ENCODE results near the gene C1orf198. TPM values are rescaled to one million over a fixed set of nuclear protein-coding genes. Genes with fewer than 3 reads are reported as not detected.
A peak's percentile ranks its signal among the peaks of the same experiment; 100 is the strongest.

C1orf198 gene
- polyA plus RNA-seq, 1 of the 3 experiments (the other 2 are of a cell fraction) = 12.3 TPM

GRCh38 chr1:230826166-230826875 lies 42.0 kb downstream of the C1orf198 start:
- no peaks in the 10 kb centered on the region for H4K20me1 ChIP-seq (ENCODE audit: insufficient read depth)
- H3K79me2 ChIP-seq (ENCODE audit: insufficient read depth) = no peaks in the 10 kb centered on the region
- H3K4me1 ChIP-seq (ENCODE audit: control insufficient read depth in 1 of 2, insufficient read depth in 2 of 2, low read depth in 1 of 2, low read length in 1 of 2) = peaks cover 11 to 42% of the 10 kb centered on the region in 2 experiments; a peak in 3 of 4 replicates
- H3K36me3 ChIP-seq (replicated peaks in 1 of 2; ENCODE audit: control insufficient read depth in 1 of 2, insufficient read depth in 2 of 2, low read length in 1 of 2) = no peaks in the 10 kb centered on the region
- peaks cover 15% of the 10 kb centered on the region for H3F3A ChIP-seq (replicated peaks; ENCODE audit: insufficient read depth)
- H2AFZ ChIP-seq (ENCODE audit: low read depth) = no peak overlapping the region
- H3K27me3 ChIP-seq (ENCODE audit: insufficient read depth) = no peaks in the 10 kb centered on the region
- H3K4me2 ChIP-seq = no peak overlapping the region
- no peak overlapping the region for H3K9ac ChIP-seq
- no peaks in the 10 kb centered on the region for H3K9me3 ChIP-seq
- no peak overlapping the region for H3K4me3 ChIP-seq (ENCODE audit: low read depth in 2 of 2, low read length in 1 of 2)
- no peaks in the 10 kb centered on the region for H3K9me2 ChIP-seq
- 91% methylated on average over 9 of the region's 9 CpGs for WGBS (ENCODE audit: low lambda C conversion rate)
- H3K27ac ChIP-seq (ENCODE audit: low read depth in 2 of 2, low read length in 1 of 2) = no peak overlapping the region
- DNase-seq = no peak
- ChIA-PET CTCF (interaction anchor here (0.6 to 1.0 kb wide), 2 partner anchors 23 to 91 kb away, joined by 3 read pairs; no protein-coding TSS in a partner anchor), POLR2A (no interaction called here)
- TF ChIP-seq EP300 (IDR thresholded peaks at IDR 0.05; ENCODE audit: borderline replicate concordance in 1 of 2, low read depth in 1 of 2, low read length in 1 of 2) = no peak
- TF ChIP-seq, protein P1, sequence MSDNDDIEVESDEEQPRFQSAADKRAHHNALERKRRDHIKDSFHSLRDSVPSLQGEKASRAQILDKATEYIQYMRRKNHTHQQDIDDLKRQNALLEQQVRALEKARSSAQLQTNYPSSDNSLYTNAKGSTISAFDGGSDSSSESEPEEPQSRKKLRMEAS (IDR thresholded peaks at IDR 0.05; ENCODE audit: low read depth) = no peak
- no peak for TF ChIP-seq MEF2A (IDR thresholded peaks at IDR 0.05; ENCODE audit: borderline replicate concordance, low read depth)
- TF ChIP-seq ELF1 (IDR thresholded peaks at IDR 0.05) = no peak
- no peak for TF ChIP-seq MXI1 (IDR thresholded peaks at IDR 0.05; ENCODE audit: low read depth, low read length)
- TF ChIP-seq YY1 (IDR thresholded peaks at IDR 0.05; ENCODE audit: low read depth) = no peak
- no peak for TF ChIP-seq TEAD4 (IDR thresholded peaks at IDR 0.05; ENCODE audit: borderline replicate concordance, insufficient read depth)
- no peak for TF ChIP-seq TCF12 (IDR thresholded peaks at IDR 0.05)
- no peak for TF ChIP-seq TAF1 (IDR thresholded peaks at IDR 0.05; ENCODE audit: borderline replicate concordance, low read depth, low read length)
- TF ChIP-seq CHD2 (IDR thresholded peaks at IDR 0.05; ENCODE audit: low read length, partially characterized antibody) = no peak
- TF ChIP-seq NFIC (IDR thresholded peaks at IDR 0.05; ENCODE audit: borderline replicate concordance) = no peak
- TF ChIP-seq USF2 (IDR thresholded peaks at IDR 0.05; ENCODE audit: borderline replicate concordance, low read depth, low read length) = no peak
- no peak for TF ChIP-seq FOXJ3 (CRISPR knock-in tag; IDR thresholded peaks at IDR 0.05)
- TF ChIP-seq FOSL2 (IDR thresholded peaks at IDR 0.05; ENCODE audit: borderline replicate concordance, low read depth) = no peak

DNA sequence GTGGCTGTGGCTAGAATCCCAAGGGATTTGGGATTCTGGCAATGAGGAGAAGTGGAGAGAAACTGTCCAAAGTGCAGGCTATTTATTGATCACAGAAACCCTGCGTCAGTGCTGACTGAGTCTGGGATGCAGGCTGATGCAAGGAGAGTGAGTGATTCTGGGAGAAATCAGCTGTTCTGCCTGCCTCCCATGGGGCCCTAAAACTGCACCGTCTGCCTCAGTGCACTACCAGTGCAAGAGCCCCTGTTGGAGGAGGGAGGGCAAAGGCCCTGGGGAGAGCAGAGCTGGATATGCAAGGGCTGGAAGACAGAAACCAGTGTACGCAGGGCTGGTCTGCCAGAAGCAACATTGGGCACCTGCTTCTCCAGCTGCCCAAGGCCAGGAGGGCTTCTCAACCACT lies 42.6 kb downstream of the C1orf198 start:
- peak overlapping the region; percentile 64 to 80; a peak in 3 of 4 replicates for H3K27ac ChIP-seq (ENCODE audit: low read depth in 2 of 2, low read length in 1 of 2)
- H3K36me3 ChIP-seq (replicated peaks in 1 of 2; ENCODE audit: control insufficient read depth in 1 of 2, insufficient read depth in 2 of 2, low read length in 1 of 2) = no peaks in the 10 kb centered on the region
- no peaks in the 10 kb centered on the region for H3K27me3 ChIP-seq (ENCODE audit: insufficient read depth)
- ChIA-PET POLR2A (no interaction called here), CTCF (interaction anchor here (0.6 to 1.5 kb wide), 2 partner anchors 23 to 28 kb away, joined by 3 read pairs; no protein-coding TSS in a partner anchor)
- H3K9ac ChIP-seq = no peak overlapping the region; the same call in 1 of the 2 replicates
- no peaks in the 10 kb centered on the region for H3K79me2 ChIP-seq (ENCODE audit: insufficient read depth)
- no peak for DNase-seq
- TF ChIP-seq MEF2A (IDR thresholded peaks at IDR 0.05; ENCODE audit: borderline replicate concordance, low read depth) (no peak), FOXJ3 (CRISPR knock-in tag; IDR thresholded peaks at IDR 0.05) (no peak), NRF1 (IDR thresholded peaks at IDR 0.05; ENCODE audit: low read depth, low read length) (no peak), GABPA (IDR thresholded peaks at IDR 0.05; ENCODE audit: low read depth) (no peak), EZH2phosphoT487 (IDR thresholded peaks at IDR 0.05; ENCODE audit: borderline replicate concordance, low read depth) (no peak), PBX3 (IDR thresholded peaks at IDR 0.05) (no peak), NFIC (IDR thresholded peaks at IDR 0.05; ENCODE audit: borderline replicate concordance) (no peak)
- H3K4me2 ChIP-seq = peak overlapping the region; percentile 68; the same call in 1 of the 2 replicates
- H3K9me2 ChIP-seq = no peaks in the 10 kb centered on the region
- H3K4me3 ChIP-seq (ENCODE audit: low read depth in 2 of 2, low read length in 1 of 2) = no peak overlapping the region
- 90% methylated on average over 1 of the region's 3 CpGs for WGBS (ENCODE audit: low lambda C conversion rate)
- no peak overlapping the region for H2AFZ ChIP-seq (ENCODE audit: low read depth)
- no peaks in the 10 kb centered on the region for H4K20me1 ChIP-seq (ENCODE audit: insufficient read depth)
- peaks cover 11 to 42% of the 10 kb centered on the region in 2 experiments; a peak in 3 of 4 replicates for H3K4me1 ChIP-seq (ENCODE audit: control insufficient read depth in 1 of 2, insufficient read depth in 2 of 2, low read depth in 1 of 2, low read length in 1 of 2)
- H3K9me3 ChIP-seq = no peaks in the 10 kb centered on the region
- H3F3A ChIP-seq (replicated peaks; ENCODE audit: insufficient read depth) = peaks cover 15% of the 10 kb centered on the region
